ENCODE measurements around the gene SPATA2. TPM values are rescaled to one million over a fixed set of nuclear protein-coding genes. Genes with fewer than 3 reads are reported as not detected.

SPATA2 gene
- total and polyA plus RNA-seq, 2 of the 13 experiments (the other 11 are each of a cell fraction or from before 2014, with no cell fraction given) = 3.2 to 8.7 TPM

GRCh38 chr20:49916146-49917002 lies 1.0 kb upstream of the SPATA2 start (continued):
- TF ChIP-seq MBD4 (IDR thresholded peaks at IDR 0.05; ENCODE audit: borderline replicate concordance, low read length) = no peak
- TF ChIP-seq RXRB (CRISPR knock-in tag; IDR thresholded peaks at IDR 0.05; ENCODE audit: borderline replicate concordance) = peak; percentile 91
- TF ChIP-seq ZNF703 (CRISPR knock-in tag; IDR thresholded peaks at IDR 0.05; ENCODE audit: borderline replicate concordance) = no peak
- no peak for TF ChIP-seq ZSCAN20 (CRISPR knock-in tag; IDR thresholded peaks at IDR 0.05; ENCODE audit: borderline replicate concordance)
- TF ChIP-seq KLF11 (CRISPR knock-in tag; IDR thresholded peaks at IDR 0.05) = no peak; the same call in 1 of the 2 replicates
- TF ChIP-seq ZNF7 (CRISPR knock-in tag; IDR thresholded peaks at IDR 0.05) = no peak
- no peak for TF ChIP-seq KDM5A (IDR thresholded peaks at IDR 0.05; ENCODE audit: borderline replicate concordance, low read length)
- peak; percentile 56; the same call in 1 of the 2 replicates for TF ChIP-seq ZKSCAN1 (IDR thresholded peaks at IDR 0.05; ENCODE audit: low read length)
- 0 out of 2 replicates have a peak, but pooled peaks have one; percentile 46 for TF ChIP-seq SMYD3 (CRISPR knock-in tag; IDR thresholded peaks at IDR 0.05)
- no peak for TF ChIP-seq ZNF784 (CRISPR knock-in tag; IDR thresholded peaks at IDR 0.05; ENCODE audit: borderline replicate concordance)
- TF ChIP-seq BRCA1 (CRISPR knock-in tag; IDR thresholded peaks at IDR 0.05) = no peak
- no peak for TF ChIP-seq DR1 (CRISPR knock-in tag; IDR thresholded peaks at IDR 0.05)
- no peak for TF ChIP-seq CAMTA2 (CRISPR knock-in tag; IDR thresholded peaks at IDR 0.05; ENCODE audit: borderline replicate concordance)
- TF ChIP-seq ZNF512 (CRISPR knock-in tag; IDR thresholded peaks at IDR 0.05) = no peak
- peak; percentile 52 for TF ChIP-seq KMT2B (CRISPR knock-in tag; IDR thresholded peaks at IDR 0.05)
- TF ChIP-seq ZNF24 (IDR thresholded peaks at IDR 0.05) = peak; percentile 73; the same call in 1 of the 2 replicates
- peak; percentile 69; the same call in 1 of the 2 replicates for TF ChIP-seq FUBP1 (CRISPR knock-in tag; IDR thresholded peaks at IDR 0.05; ENCODE audit: borderline replicate concordance)
- peak; percentile 75; the same call in 1 of the 2 replicates for TF ChIP-seq CBFB (CRISPR knock-in tag; IDR thresholded peaks at IDR 0.05)
- TF ChIP-seq HMGXB4 (CRISPR knock-in tag; IDR thresholded peaks at IDR 0.05; ENCODE audit: borderline replicate concordance in 1 of 2, low read depth in 1 of 2) = peak in 1 of 2 experiments; percentile 26; a peak in 1 of 4 replicates
- TF ChIP-seq U2AF1 (optimal IDR thresholded peaks at IDR 0.05; ENCODE audit: low read depth, low read length) = no peak
- peak; percentile 77; the same call in 1 of the 2 replicates for TF ChIP-seq ZNF878 (CRISPR knock-in tag; IDR thresholded peaks at IDR 0.05)
- no peak for TF ChIP-seq ZNF550 (CRISPR knock-in tag; IDR thresholded peaks at IDR 0.05; ENCODE audit: borderline replicate concordance)

Data from HepG2 (cell line).